Keratinocyte (primary cell): ENCODE results near the gene ANKRD10. TPM values are rescaled to one million over a fixed set of nuclear protein-coding genes. Genes with fewer than 3 reads are reported as not detected.

Experiments used
- DNase-seq: peaks from one replicate; pipeline ENCODE4 v3.0.0-alpha.2; 2011; ENCODE audit warnings: low read depth, missing footprints, low spot score
- FAIRE-seq: peaks from 2 replicates; lab custom pipeline; 2011; peaks lifted over from hg19 to GRCh38; lab: Jason Lieb, UNC
- H2AFZ ChIP-seq: 2 replicates; pipeline ENCODE4 v1.6.0; 2012; ENCODE audit warnings: low read length, control low read depth, inconsistent platforms; ENCODE audit not compliant: control insufficient read depth
- H3K27ac ChIP-seq: 2 replicates; pipeline ENCODE4 v1.5.1; 2011; ENCODE audit warnings: low read length; ENCODE audit not compliant: control insufficient read depth, insufficient read depth
- H3K27me3 ChIP-seq: 3 replicates; pipeline ENCODE4 v1.6.0; 2011; ENCODE audit warnings: low read length; ENCODE audit not compliant: control insufficient read depth, insufficient read depth; ENCODE audit errors: extremely low read depth
- H3K36me3 ChIP-seq, 2 experiments: 2 replicates in 1 of 2; 3 replicates in 1 of 2; pipeline ENCODE4 v1.5.1; 2011; ENCODE audit warnings: low read length in 2 of 2, mild to moderate bottlenecking in 1 of 2; ENCODE audit not compliant: control insufficient read depth in 2 of 2, insufficient read depth in 2 of 2; ENCODE audit errors: extremely low read depth in 1 of 2
- H3K4me1 ChIP-seq: 3 replicates; pipeline ENCODE4 v1.5.1; 2011; ENCODE audit warnings: low read length; ENCODE audit not compliant: control insufficient read depth, insufficient read depth; ENCODE audit errors: extremely low read depth
- H3K4me2 ChIP-seq: 3 replicates; pipeline ENCODE4 v1.6.0; 2011; ENCODE audit warnings: low read depth, low read length; ENCODE audit not compliant: control insufficient read depth, insufficient read depth; ENCODE audit errors: extremely low read depth
- H3K4me3 ChIP-seq, 3 experiments: fragments of 200-600 bp in 1 of 3; sonication (generic) in 1 of 3; 2 replicates in 2 of 3; 3 replicates in 1 of 3; pipeline ENCODE4 v1.5.1; 2011 to 2016; ENCODE audit warnings: low read length in 3 of 3, mild to moderate bottlenecking in 3 of 3, control low read depth in 2 of 3, inconsistent platforms in 1 of 3, low read depth in 1 of 3, mixed read lengths in 1 of 3, mixed run types in 1 of 3, moderate library complexity in 1 of 3; ENCODE audit not compliant: control insufficient read depth in 2 of 3, insufficient read depth in 2 of 3; ENCODE audit errors: extremely low read depth in 1 of 3
- H3K79me2 ChIP-seq: 2 replicates; pipeline ENCODE4 v1.6.0; 2012; ENCODE audit warnings: low read length; ENCODE audit not compliant: control insufficient read depth, insufficient read depth
- H3K9ac ChIP-seq: 3 replicates; pipeline ENCODE4 v1.6.0; 2011; ENCODE audit warnings: low read length; ENCODE audit not compliant: control insufficient read depth, insufficient read depth; ENCODE audit errors: extremely low read depth
- H3K9me1 ChIP-seq: 3 replicates; pipeline ENCODE4 v1.6.0; 2011; ENCODE audit warnings: low read length; ENCODE audit not compliant: control insufficient read depth, insufficient read depth; ENCODE audit errors: extremely low read depth
- H3K9me3 ChIP-seq: 2 replicates; pipeline ENCODE4 v1.5.1; 2012; ENCODE audit warnings: low read depth, low read length; ENCODE audit not compliant: control insufficient read depth
- H4K20me1 ChIP-seq: 3 replicates; pipeline ENCODE4 v1.6.0; 2011; ENCODE audit warnings: low read length; ENCODE audit not compliant: control insufficient read depth, insufficient read depth; ENCODE audit errors: extremely low read depth
- EZH2 ChIP-seq: IDR thresholded peaks from one replicate; pipeline ENCODE4 v1.6.1; 2012; ENCODE audit warnings: inconsistent platforms, mild to moderate bottlenecking, low read length, moderate library complexity
- dilution Hi-C: fragments of 300-500 bp; cut with MboI; formaldehyde crosslinking; loops from one replicate; pipeline ENCODE4 v1.7.0; 2020; ENCODE audit warnings: low sequenced_read_pairs; ENCODE audit not compliant: extremely low pct_ligation_motif_present
- polyA plus RNA-seq, 5 experiments: library from polyadenylated mRNA; depleted of rRNA in 3 of 5; stranded (reverse) in 3 of 5; stranded (forward) in 1 of 5; unstranded in 1 of 5; fragments of >200 nt; gene quantifications; 1 replicate in 1 of 5; 2 replicates in 3 of 5; 3 replicates in 1 of 5; pipeline versions ENCODE4 v1.2.1 to v1.2.3, GENCODE V29; 2011 to 2012; ENCODE audit warnings: missing spikeins in 2 of 5, low read depth in 1 of 5, low replicate concordance in 1 of 5
- TF ChIP-seq, protein P1 (sequence below), 3 experiments: IDR thresholded peaks in 1 of 3; conservative IDR thresholded peaks in 1 of 3; optimal IDR thresholded peaks in 1 of 3; 2 replicates in 2 of 3; 3 replicates in 1 of 3; pipeline versions ENCODE3 to v1.5.1; 2011; ENCODE audit warnings: low read length in 3 of 3, mild to moderate bottlenecking in 3 of 3, moderate library complexity in 2 of 3, control low read depth in 1 of 3, inconsistent platforms in 1 of 3; ENCODE audit not compliant: insufficient read depth in 2 of 3; ENCODE audit errors: extremely low read depth in 1 of 3

ANKRD10 gene
- polyA plus RNA-seq, 1 donor (not counting 4 experiments of a cell fraction or from before 2014, with no cell fraction given): 58.1 TPM

DNA sequence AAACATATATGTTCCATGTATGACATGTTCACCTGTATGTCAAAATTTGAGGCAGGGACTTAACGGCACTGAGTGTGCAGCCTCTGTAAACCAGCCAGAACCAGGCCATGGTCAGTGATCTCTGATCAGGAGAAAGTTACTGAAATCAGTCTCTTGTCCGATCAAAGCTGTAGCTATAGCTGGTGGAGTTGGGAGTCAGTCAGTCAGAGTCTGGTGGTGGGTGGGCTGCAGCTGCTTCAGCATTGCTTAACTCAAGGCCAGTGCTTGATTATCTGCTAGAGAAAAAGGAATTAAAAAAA lies 78.3 kb downstream of the ANKRD10 start:
- Histone ChIP-seq H3K4me3 (no peak overlapping the region), H3K9ac (no peak overlapping the region), H3K27ac (no peak overlapping the region), H3K9me1 (no peaks in the 10 kb centered on the region), H3K79me2 (no peaks in the 10 kb centered on the region), H3K36me3 (no peaks in the 10 kb centered on the region), H3K27me3 (peaks cover 10% of the 10 kb centered on the region), H3K4me1 (peaks cover 4% of the 10 kb centered on the region), H3K4me2 (no peak overlapping the region), H2AFZ (no peak overlapping the region), H4K20me1 (no peaks in the 10 kb centered on the region), H3K9me3 (peaks cover 3% of the 10 kb centered on the region)
- no peak for TF ChIP-seq EZH2
- TF ChIP-seq, protein P1, sequence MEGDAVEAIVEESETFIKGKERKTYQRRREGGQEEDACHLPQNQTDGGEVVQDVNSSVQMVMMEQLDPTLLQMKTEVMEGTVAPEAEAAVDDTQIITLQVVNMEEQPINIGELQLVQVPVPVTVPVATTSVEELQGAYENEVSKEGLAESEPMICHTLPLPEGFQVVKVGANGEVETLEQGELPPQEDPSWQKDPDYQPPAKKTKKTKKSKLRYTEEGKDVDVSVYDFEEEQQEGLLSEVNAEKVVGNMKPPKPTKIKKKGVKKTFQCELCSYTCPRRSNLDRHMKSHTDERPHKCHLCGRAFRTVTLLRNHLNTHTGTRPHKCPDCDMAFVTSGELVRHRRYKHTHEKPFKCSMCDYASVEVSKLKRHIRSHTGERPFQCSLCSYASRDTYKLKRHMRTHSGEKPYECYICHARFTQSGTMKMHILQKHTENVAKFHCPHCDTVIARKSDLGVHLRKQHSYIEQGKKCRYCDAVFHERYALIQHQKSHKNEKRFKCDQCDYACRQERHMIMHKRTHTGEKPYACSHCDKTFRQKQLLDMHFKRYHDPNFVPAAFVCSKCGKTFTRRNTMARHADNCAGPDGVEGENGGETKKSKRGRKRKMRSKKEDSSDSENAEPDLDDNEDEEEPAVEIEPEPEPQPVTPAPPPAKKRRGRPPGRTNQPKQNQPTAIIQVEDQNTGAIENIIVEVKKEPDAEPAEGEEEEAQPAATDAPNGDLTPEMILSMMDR (optimal IDR thresholded peaks at IDR 0.05 in 1 of 3, IDR thresholded peaks at IDR 0.05 in 1 of 3, conservative IDR thresholded peaks at IDR 0.05 in 1 of 3; ENCODE audit: extremely low read depth in 1 of 3, insufficient read depth in 2 of 3, low read length in 3 of 3): no peak
- no peak for DNase-seq
- dilution Hi-C loops: no loop called here
- no peak for FAIRE-seq

DNA sequence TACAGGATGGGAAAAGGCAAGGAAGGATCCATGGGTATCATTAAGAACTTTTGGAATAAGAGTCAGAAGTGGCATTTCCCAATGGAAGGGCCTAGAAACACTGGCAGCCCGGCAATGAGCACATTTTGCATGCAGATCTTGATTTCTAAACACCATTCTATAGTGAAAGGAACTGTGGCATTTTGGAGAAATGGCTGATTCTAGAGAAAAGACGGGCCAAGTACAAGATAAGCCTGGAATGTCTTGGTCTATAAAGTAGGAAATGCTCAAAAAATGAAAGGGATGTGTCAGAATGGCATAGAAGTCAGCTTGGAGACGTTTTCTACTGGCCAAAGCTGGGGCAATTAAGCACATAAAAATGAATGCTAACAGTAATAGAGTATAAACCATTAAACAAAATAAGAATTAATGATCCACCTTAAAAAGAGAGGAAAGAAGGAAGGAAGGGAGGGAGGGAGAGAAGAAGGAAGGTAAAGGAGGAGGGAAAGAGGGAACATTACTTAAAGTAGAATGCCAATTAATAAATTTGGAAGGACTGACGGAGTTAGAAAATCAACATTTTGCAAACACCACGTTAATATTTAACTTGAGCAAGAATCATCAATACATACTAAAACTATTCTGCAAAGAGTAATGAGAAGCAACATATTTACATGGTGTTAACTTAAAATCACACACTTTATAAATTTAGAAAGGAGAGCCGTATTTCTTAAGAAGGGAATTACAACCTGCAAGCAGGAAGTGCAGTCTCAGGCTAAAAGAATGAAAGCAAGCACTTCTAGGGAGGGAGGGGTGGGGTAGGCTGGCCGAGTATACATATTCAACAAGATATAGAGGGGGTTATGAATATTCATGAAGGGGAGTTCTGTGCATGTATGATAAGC lies 78.9 kb downstream of the ANKRD10 start:
- no peak for TF ChIP-seq EZH2
- TF ChIP-seq, protein P1 (optimal IDR thresholded peaks at IDR 0.05 in 1 of 3, IDR thresholded peaks at IDR 0.05 in 1 of 3, conservative IDR thresholded peaks at IDR 0.05 in 1 of 3; ENCODE audit: extremely low read depth in 1 of 3, insufficient read depth in 2 of 3, low read length in 3 of 3): no peak
- H3K4me2 ChIP-seq: no peak overlapping the region
- H3K27ac ChIP-seq: no peak overlapping the region
- H3K36me3 ChIP-seq: no peaks in the 10 kb centered on the region
- FAIRE-seq (no peak), DNase-seq (no peak)
- H3K9me3 ChIP-seq: no peaks in the 10 kb centered on the region
- no peaks in the 10 kb centered on the region for H3K79me2 ChIP-seq
- H4K20me1 ChIP-seq: no peaks in the 10 kb centered on the region
- H3K27me3 ChIP-seq: peaks cover 10% of the 10 kb centered on the region
- no peaks in the 10 kb centered on the region for H3K9me1 ChIP-seq
- no peaks in the 10 kb centered on the region for H3K4me1 ChIP-seq
- H3K9ac ChIP-seq: no peak overlapping the region
- no peak overlapping the region for H3K4me3 ChIP-seq
- no peak overlapping the region for H2AFZ ChIP-seq
- dilution Hi-C loops: no loop called here
